Hematopoietic multipotent progenitor cell treated with erythropoietin and hydrocortisone succinate and interleukin-3 and kit ligand, for 17 days (in vitro differentiated cells): ENCODE measurements around the gene CRYL1.

Source experiments
- DNase-seq: peaks from one replicate; pipeline ENCODE4 v3.0.0-alpha.2; 2015; ENCODE audit warnings: low spot score

CRYL1 gene

DNA sequence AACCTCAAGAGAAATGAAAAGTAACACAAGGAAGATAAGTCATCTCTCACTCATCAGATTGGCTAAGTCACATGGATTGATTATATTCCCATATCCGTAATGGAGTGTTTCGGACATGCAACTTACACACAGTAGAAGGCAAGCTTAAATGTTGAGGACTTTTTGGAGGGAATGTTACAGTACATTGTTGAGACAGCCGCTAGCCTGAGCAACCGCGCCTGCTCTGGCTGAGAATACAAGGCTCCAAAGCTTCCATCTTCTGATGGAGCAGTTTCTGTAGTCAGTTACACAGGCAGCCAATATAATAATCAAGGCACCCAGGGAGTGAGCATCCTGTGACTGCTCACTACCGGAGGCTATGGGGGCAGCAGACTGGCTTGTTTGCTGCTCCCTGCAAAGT, 1.0 kb upstream of the CRYL1 start:
- DNase-seq: no peak

DNA sequence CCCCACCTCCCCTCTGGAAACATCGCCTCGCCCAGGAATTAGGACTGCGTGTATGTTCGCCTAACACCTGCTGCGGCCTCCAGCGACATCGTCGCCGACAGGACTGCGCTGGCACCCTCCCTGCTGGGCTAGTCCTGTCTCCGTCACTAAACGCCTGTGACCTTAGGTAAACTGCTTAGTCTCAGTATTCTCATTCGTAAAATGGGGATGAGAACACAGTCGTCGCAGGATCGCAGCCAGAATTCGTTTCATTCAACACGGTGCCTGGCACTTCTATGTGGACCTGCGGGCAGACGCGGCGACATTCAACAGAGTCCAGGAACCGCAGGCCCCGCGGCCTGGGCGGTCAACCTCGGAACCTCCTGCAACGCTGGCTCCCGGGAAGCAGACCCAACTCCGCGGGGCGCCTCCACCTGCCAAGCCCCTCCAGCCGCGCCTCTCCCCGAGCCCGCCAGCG, 485 bp downstream of the CRYL1 start:
- DNase-seq: no peak

DNA sequence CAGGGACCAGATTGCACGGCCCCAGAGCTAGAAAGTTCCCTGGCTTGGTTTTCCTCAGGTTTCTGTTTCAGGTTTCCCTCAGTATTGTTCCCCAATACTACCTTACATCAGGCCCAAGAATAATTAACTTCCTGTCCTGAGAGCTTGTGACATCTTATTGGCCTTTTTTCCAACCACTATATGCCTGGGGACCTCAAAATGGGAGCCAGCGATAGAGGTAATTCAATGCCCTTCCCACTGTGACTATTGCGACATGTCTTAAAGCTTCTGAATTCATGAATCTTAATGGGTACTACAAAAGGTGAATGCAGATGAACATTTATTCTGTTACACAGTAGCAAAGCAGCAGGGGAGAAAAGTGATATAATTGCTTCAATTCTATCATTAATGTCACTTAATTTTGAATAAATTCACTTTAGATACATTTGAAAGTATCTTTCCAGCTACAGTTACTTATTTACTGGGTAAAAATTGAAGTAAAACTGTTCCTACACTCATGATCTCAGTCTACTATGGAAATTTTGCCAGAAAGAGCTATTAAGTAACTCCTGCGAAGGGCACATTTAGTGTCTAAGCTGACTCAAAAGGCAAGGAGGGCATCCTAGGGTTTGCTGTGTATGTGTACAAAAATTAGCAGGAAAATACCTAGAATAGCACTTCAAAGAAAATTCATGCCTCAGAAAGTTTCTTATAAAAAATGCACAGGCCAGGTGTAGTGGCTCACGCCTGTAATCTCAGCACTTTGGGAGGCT, 4.1 kb downstream of the CRYL1 start:
- no peak for DNase-seq

GRCh38 chr13:20519875-20520274, 5.8 kb downstream of the CRYL1 start:
- DNase-seq: no peak

GRCh38 chr13:20518660-20519100, 7.0 kb downstream of the CRYL1 start:
- no peak for DNase-seq

DNA sequence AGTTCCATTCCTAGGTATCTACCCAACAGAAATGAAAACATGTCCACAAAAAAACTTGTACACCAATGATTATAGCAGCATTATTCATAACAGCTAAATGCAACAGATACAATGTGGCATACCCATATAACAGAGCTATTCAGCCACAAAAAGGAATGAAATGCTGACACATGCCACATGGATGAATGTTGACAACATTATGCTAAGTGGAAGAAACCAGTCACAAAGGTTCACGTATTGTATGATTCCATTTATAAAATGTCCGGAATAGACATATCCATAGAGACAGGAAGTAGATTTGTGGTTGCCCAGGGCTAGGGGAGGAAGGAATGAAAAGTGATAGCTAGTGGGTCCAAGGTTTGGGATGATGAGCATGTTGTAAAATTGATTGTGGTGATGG, 10.8 kb downstream of the CRYL1 start:
- DNase-seq: no peak

DNA sequence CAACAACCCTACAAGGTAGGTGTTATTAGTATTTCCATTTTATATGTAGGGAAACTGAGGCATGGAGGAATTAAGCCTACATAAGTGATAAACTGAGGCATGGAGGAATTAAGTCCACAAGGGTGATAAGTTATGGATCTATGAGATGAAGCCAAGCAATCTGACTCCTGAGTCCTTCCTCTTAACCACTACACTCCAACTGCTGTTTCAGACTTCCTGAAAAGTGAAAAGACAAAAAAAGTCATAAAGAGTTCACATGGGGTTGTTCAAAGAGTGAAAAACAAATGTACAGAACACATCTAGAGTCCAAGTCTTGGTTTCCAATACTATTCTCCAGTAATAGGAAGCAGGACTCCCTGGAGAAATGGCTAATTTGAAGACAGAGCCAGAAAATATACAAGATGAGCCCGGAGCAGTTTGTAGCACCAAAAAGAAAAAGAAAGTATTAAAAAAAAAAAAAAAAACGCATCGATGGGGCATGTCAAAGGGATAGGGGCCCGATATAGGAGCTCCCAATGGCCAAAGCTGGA, 12.1 kb downstream of the CRYL1 start:
- DNase-seq: no peak

DNA sequence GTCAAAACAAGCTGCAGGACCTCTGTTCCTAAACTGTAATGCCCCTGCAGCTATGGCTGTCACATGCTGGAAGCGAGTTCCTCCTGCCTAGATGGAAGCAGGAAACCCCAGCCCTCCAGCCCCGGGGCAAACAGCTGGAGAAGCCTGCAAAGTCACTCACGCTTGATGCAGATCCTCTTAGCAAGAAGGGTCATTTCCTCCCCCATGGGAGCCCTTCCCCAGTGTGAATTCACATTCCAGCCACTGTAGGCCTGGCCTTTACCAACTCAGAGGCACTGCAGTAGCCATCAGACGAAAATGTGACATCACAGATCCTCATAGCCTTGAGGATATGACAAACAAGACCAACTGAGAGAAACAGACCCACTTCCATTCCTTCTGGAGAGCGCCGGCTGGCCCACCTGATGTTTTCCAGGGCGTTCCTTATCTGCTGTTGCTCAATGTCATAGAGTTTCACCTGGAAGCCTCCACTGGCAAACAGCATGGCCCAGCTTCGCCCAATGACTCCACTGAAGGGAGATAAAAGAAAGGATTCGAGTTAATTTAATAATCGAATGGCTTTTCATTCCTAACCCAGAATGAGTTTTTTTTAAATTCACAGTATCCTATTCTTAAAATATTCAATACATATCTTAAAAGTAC, 13.5 kb downstream of the CRYL1 start:
- DNase-seq: no peak

- DNase-seq: no peak
Measured at GRCh38 chr13:20506696-20507095, 19.0 kb downstream of the CRYL1 start.

DNA sequence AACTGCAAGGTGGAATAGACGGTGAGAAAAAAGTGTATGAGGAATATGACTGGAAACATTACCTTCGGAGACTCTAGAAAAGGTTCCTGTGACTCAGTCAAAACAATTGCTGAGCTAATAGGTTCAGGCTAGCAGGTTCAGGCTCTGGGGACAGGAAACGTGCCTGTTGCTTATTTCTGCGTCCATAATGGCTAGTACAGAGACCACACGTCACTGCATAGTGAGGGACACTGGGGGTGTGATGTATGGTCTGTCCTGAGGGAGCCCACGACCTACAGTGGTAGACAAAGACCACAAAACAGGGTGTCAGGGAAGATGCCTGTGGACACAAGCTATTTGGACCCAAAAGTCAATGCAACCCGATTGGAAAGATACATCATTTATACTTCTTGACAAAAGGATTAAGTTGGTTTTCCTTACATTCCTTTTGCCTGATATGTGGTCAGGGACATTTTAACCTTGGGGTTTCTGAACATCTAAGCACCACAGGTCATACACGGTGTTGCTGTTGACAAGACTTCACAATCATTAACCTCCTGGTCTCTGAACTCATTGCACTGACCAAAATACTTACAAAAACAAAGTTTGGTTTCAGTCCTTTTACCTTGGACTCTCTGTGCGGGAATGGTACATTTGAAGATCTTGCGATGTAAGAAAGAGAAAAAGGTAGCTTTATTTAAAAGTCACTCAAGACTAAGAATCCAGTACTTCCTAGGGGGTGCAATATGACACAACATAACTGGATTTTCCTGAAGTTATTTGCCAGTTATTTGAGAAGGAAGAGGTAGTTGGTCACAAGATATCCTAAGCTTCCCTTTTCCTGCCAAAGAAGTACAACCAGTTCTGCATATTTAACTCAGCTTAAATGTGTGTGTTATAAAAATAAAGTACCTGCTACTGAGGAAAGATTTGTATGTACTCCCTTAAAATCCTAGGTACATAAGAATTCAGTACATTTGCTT, 20.0 kb downstream of the CRYL1 start:
- DNase-seq: no peak

GRCh38 chr13:20503088-20504083, 22.3 kb downstream of the CRYL1 start:
- DNase-seq: no peak

DNA sequence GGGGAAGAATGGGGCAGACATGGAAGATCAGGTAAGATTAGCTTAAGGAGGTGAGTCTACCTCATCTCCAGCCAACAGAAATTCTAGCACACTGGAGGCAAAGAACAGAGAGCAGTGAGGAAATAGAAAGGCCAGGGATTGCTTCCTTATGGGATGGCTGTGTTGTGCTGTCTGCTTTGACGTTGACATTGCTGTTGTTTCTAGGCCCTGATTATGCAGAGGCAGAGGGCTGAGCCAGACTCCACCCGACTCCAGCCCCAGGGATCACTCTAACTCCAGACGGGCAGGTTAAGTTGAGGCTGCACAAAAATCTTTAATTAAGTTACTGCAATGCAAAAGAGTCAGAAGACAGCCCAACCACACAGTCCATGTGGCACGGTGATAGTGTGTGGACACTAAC, 24.1 kb downstream of the CRYL1 start:
- no peak for DNase-seq

DNA sequence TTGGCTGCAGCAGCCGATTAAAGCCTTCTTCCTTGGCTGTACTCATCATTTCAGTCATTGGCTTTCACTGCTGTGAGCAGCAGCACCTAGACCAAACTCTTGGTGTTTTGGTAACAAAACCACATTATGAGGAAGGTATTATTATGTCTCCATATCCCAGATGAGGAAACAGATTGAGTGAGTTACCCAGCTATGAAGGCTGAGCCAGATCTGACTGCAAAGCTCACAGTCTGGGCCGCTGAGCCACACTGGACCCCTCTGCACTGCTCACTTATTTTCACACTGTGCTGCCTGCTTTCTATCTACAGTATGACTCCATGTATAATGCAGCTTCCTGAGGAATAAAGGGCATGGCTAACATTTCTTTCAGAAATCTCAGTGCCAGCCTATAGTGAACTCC, 24.5 kb downstream of the CRYL1 start:
- DNase-seq: no peak

DNA sequence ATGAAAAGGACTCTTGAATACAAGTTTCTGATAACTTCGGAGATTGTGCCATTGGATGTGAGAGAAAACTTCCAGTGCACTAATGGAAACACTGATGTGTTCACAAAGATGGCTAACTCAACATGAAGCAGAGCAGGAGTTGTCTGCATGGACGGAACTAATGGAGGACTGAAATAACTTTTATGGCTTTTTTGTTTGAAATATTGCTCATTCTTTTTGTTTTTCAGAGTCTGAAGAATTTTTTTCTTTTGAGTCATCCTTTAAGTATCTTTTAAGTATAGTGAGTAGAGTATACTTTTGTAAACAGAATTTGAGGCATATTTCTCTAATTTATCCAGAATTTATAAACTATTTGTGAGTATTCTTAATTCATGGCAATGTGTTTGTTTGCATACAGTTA, 25.7 kb downstream of the CRYL1 start:
- DNase-seq: no peak

GRCh38 chr13:20498659-20499058, 27.0 kb downstream of the CRYL1 start:
- no peak for DNase-seq

DNA sequence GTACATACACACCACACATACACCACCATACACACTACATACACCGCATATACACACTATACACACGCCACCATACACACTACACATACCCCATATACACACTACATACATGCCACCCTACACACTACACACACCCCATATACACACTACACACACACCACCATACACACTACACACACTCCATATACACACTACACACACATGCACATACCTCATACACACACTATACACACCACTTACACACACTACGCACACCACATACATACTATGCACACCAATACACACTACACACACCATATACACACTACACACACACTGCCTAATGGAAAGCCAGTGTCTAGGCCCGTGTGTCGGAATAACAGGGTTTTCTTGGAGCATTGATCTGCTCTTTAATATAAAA, 27.5 kb downstream of the CRYL1 start:
- no peak for DNase-seq

DNA sequence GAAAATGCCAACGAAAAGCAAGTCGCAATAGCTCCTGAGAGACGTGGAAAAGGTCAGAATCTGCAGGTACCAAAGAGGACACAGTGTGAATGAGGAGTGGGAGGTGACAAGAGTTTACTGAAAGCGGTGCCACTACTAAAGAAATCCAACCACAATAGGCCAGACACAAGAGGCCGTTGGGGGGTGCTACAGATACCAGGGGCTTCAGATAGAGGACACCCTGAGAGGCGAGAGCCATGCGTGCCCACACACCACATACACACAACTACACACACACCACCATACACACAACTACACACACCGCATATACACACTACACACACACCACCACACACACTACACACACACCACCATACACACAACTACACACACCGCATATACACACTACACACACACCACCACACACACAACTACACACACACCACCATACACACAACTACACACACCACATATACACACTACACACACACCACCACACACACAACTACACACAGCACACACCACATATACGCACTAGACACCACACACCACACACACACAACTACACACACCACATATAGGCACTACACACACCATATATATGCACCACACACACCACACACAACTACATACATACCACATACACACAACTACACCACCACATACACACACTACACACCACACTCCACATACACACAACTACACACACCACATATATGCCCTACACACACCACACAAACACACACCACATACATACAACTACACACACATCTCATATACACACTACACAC, 28.5 kb downstream of the CRYL1 start:
- no peak for DNase-seq

- DNase-seq: peak; percentile 68
Measured at GRCh38 chr13:20495087-20496023, 30.3 kb downstream of the CRYL1 start.

- DNase-seq: no peak
Measured at GRCh38 chr13:20494656-20495055, 31.0 kb downstream of the CRYL1 start.
